D721Med (cell line): ENCODE results near the gene NACA2.

Experiments
- DNase-seq: peaks from one replicate; pipeline ENCODE4 v3.0.0; 2011; ENCODE audit warnings: low spot score; ENCODE audit not compliant: insufficient read length
- FAIRE-seq: peaks from 2 replicates; lab custom pipeline; 2011; peaks lifted over from hg19 to GRCh38; lab: Jason Lieb, UNC
- TF ChIP-seq, protein P1 (sequence below): IDR thresholded peaks from 2 replicates; pipeline ENCODE4 v1.5.1; 2012; ENCODE audit warnings: mild to moderate bottlenecking, control low read depth; ENCODE audit not compliant: insufficient read depth; ENCODE audit errors: missing control alignments

The NACA2 gene

DNA sequence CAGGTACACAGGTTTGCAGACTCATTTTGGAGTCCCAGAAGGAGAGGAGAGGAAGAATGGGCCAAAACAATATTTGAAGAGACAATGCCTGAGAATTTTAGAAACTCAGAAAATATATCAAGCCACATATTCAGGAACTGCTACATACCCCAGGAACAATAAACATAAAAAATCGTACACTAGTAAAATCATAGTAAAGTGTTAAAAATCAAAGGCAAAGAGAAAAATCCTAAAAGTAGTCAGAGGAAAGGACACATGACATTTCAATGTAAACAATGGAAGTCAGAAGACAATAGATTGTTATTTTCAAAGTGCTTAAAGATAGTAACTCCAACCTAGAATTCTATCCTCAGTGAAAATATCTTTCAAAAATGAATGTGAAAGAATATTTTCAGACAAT lies 28.5 kb upstream of the NACA2 start:
- FAIRE-seq = no peak
- no peak for DNase-seq
- TF ChIP-seq, protein P1, sequence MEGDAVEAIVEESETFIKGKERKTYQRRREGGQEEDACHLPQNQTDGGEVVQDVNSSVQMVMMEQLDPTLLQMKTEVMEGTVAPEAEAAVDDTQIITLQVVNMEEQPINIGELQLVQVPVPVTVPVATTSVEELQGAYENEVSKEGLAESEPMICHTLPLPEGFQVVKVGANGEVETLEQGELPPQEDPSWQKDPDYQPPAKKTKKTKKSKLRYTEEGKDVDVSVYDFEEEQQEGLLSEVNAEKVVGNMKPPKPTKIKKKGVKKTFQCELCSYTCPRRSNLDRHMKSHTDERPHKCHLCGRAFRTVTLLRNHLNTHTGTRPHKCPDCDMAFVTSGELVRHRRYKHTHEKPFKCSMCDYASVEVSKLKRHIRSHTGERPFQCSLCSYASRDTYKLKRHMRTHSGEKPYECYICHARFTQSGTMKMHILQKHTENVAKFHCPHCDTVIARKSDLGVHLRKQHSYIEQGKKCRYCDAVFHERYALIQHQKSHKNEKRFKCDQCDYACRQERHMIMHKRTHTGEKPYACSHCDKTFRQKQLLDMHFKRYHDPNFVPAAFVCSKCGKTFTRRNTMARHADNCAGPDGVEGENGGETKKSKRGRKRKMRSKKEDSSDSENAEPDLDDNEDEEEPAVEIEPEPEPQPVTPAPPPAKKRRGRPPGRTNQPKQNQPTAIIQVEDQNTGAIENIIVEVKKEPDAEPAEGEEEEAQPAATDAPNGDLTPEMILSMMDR = no peak

DNA sequence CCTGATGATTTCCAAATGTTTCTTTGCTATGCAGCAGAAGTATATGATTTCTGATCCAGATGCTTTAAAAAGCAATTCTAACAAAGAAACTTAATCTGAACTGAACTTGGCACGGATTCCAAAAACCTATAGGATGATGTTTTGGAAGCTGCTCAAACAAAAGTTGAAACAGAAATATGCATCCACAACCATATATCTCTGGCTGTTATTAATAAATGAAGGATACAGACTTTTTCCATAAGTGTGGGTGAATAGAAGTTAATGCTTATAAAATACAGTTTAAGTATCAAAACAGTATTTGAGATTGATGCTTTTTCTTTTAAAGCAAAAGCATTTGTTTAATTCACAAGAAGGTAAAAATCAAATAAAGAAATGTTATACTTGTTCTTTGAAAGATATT lies 27.9 kb upstream of the NACA2 start:
- no peak for DNase-seq
- TF ChIP-seq, protein P1 = no peak
- FAIRE-seq = no peak

DNA sequence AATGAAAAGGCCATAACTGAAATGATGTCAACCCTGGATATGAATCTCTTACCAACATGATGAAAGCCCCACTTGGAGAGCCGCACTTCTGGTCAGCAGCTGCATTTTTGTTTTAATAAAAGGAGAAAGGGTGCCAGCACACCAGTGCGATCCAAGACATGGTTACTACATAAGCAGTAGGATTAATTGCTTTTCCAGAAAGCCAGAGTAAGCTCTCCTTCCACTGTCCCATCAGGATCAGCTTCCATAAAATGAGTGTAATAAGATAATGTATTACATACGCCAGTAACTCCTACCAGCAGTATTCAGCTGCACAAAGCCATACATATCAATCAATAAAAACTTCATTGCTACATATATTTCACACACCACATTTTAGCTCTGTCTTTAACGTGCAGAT lies 26.3 kb upstream of the NACA2 start:
- DNase-seq (no peak), FAIRE-seq (no peak)
- TF ChIP-seq, protein P1 = no peak

DNA sequence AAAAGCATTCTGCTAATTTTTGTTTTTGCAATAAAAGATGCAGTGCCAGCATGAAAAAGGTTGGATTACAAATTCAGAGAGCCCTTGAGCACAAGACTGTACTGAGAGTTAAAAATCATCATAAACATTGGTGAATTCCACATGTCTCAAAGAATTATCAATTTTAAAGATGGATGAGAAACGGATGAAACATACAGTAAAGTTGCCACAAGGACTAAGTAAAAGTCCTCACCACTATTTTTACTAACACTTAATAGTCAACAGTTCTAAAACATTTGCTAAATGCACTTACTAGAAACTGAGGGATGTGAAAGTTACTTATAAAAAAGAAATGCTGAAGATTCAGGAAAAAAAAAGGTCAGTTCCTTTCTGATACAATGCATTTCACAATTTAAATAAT lies 25.8 kb upstream of the NACA2 start:
- FAIRE-seq (no peak), DNase-seq (no peak)
- TF ChIP-seq, protein P1 = no peak

DNA sequence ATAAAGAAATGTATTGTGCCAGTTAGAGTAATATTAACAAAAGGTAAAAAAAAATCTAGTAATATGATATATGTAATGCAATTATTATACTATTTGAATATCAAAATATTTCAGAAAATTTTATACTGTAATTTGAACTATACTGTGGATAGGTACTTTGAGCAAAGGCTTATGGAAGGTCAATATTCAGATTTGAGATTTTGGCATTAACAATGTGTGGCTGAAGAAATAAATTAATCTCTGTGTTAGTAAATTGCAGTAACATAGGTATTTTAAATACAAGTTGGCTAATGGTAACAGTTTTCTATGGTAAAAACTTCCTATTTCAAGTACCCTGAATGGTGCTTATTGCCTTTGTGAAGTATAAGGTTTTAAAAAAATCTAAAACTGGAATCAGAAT lies 23.2 kb upstream of the NACA2 start:
- FAIRE-seq = no peak
- DNase-seq = no peak

DNA sequence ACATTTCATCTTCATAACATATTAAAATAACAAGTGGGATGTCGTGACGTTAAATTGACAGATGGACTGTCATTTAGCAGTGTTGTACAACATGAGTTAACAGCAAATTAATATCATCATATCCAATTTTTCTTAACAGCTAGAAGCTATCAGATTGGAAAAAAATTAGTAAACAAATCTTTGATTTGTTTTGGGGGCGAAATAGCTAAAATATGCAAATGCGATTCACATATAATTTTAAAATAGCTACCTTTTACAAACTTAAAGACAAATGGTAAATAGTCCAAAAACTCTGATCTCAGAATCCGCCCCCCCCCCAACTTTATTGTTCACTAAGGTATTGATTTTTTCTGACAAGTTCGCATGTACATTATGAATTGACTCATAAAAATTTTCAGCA lies 20.3 kb upstream of the NACA2 start:
- TF ChIP-seq, protein P1 = no peak
- DNase-seq (no peak), FAIRE-seq (no peak)

More for the DNA sequence above, 23.2 kb upstream of the NACA2 start:
- TF ChIP-seq, protein P1 = no peak

DNA sequence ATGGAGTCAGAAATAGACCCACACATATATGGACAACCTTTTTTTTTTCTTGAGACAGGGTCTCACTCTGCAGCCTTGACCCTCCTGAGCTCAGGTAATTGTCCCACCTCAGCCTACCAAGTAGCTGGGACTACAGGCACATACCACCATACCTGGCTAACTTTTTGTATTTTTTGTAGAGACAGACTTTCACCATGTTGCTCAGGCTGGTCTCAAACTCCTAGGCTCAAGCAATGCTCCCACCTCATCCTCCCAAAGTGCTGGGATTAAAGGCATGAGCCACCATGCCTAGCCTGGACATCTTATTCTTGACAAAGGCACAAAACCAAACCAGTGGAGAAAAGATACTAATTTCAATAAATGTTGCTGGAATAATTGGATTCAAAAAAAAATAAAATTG lies 14.7 kb upstream of the NACA2 start:
- TF ChIP-seq, protein P1 = no peak
- DNase-seq (no peak), FAIRE-seq (no peak)
